ENCODE results near the gene SLC24A5.

DNA sequence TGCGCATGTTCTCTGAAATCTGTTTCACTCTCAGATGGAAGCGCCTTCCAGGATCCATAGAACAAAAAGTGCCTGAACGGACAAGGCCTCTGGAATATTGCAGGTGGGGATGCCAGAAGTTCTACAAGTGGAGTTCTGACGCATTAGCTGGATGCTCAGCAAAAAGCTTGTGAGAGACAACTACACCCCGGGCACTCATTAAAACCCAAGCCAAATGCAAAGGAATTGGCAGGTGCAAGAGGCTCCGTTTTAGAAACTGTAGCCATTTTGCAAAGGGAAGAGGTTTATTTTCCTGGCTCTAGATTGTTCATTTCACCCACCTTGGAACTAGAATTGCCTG lies 35.2 kb upstream of the SLC24A5 start:
- TF ChIP-seq POLR2A (IDR thresholded peaks at IDR 0.05) = no peak
- TF ChIP-seq, protein P1, sequence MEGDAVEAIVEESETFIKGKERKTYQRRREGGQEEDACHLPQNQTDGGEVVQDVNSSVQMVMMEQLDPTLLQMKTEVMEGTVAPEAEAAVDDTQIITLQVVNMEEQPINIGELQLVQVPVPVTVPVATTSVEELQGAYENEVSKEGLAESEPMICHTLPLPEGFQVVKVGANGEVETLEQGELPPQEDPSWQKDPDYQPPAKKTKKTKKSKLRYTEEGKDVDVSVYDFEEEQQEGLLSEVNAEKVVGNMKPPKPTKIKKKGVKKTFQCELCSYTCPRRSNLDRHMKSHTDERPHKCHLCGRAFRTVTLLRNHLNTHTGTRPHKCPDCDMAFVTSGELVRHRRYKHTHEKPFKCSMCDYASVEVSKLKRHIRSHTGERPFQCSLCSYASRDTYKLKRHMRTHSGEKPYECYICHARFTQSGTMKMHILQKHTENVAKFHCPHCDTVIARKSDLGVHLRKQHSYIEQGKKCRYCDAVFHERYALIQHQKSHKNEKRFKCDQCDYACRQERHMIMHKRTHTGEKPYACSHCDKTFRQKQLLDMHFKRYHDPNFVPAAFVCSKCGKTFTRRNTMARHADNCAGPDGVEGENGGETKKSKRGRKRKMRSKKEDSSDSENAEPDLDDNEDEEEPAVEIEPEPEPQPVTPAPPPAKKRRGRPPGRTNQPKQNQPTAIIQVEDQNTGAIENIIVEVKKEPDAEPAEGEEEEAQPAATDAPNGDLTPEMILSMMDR (IDR thresholded peaks at IDR 0.05 in 4 of 5, conservative IDR thresholded peaks at IDR 0.05 in 1 of 5) = no peak

All from gastrocnemius medialis (tissue), 4 donors.